Measurements from ENCODE around the gene RASA4B. TPM values are rescaled to one million over a fixed set of nuclear protein-coding genes. Genes with fewer than 3 reads are reported as not detected.

RASA4B gene
- total RNA-seq, 1 experiment from 2014 or later, result 0.84 TPM

DNA sequence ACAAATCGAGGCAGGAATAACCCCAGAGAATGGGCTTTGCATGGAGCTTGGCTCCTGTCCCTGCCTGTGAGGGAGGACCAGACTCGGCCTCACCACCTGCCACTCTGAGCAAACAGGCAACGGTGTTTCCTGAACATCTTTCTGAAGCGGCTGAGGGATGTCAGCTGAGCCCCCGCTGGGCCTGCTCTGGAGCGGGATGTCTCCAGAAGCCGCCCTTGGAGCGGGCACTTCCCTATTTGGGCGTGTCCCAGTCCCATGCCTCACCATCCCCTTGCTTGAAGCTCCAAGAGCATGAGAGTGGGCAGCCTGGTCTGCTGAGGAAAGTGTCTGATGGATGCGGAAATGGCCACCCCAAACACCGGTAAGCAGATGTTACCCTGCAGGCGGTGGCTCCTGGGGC is 63.1 kb downstream of the RASA4B start:
- DNase-seq (ENCODE audit: low read depth), result no peak

DNA sequence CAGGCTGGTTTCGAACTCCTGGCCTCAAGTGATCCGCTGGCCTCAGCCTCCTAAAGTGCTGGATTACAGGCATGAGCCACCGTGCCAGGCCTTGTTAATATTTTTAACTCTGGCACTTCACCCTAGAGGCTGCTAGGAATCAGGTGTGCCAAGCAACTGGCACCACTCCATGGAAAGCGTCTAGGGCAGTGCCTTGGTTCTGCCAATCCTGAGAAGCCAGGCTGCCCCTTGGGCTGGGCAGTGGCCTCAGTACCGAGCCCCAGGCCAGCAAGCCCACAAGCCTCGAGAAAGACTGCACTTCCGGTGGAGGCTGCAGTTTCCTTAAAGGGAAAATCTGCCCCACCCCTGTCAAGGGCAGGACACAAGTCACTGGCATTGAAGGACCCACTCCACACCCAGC is 64.3 kb downstream of the RASA4B start:
- no peak for DNase-seq (ENCODE audit: low read depth)

DNA sequence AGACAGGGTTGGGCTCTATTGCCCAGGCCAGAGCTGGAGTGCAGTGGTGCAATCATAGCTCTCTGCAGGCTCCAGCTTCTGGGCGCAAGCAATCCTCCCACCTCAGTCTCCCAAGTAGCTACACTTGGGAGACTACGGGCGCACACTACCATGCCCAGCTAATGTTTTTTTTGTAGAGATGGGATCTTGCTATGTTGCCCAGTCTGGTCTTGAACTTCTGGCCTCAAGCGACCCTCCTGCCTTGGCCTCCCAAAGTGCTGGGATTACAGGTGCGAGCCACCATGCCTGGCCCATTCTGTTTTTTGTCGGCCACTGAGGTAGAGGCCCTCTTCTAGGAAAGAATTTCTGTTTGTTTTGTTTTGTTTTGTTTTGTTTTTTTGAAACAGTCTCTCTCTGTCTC is 65.1 kb downstream of the RASA4B start:
- DNase-seq (ENCODE audit: low read depth), result no peak

DNA sequence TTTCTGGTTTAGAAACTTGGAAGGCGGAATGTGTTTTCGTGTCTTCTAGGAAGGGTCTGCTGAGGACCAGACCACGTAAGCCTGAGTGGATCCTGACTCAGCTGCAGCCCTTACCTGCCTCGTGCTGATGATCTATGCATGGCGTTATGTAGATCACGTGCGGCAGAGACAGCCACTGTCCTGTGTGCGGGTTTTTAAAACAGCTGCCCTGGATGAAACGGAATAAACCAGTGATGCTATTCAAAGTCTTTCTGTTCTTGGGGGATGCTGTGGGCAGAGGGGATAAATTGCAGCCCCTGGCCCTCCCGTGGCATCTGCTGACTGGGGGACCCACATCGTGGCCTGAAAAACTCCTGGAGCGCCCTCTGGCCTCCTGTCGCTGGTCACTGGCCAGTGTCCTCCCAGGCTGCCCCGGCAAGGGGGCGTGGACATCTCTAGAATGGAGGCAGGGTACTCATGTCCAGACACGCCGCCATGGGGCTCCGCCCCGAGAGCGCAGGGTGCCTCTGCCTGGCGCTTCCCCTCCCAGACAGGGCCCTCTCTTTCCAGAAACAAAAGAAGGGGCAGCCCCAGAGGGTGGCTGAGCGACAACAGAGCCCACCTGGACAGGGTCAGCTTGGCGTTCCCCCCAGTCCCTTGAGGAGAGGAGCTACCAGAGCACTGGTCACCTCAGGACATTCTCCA is 66.1 kb downstream of the RASA4B start:
- no peak for DNase-seq (ENCODE audit: low read depth)

DNA sequence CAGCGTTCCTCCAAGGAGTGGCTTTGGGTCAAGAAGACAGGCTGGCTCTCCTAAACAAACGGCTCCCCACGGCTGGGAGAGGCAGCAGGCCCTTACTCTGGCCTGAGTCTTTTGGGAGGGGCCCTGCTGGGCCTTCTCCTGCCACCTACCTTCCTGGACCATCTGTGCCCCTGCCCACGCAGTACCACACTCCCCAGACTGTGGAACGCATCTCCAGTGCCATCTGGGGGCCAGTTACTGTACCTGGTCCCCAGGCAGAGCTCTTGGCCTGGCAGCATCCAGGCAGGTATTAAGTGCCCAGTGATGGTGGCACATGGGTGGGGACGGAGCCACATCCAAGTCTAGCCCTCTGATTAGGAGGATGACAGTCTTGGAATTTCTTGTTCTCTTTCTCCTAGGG is 67.3 kb downstream of the RASA4B start:
- DNase-seq (ENCODE audit: low read depth), result peak; percentile 40

DNA sequence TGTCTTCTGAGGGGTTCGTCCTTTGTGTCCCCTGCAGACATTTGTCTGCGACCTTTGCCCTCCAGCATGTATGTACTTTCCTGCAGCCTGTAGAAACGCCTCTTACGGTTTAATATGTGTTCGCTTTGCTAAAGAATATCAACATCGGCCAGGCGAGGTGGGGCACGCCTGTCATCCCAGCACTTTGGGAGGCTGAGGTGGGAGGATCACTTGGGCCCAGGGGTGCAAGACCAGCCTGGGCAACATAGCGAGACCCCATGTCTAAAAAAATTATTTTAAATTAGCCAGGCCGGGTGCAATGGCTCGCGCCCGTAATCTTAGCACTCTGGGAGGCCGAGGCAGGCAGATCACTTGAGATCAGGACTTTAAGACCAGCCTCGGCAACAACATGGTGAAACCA is 68.4 kb downstream of the RASA4B start:
- no peak for DNase-seq (ENCODE audit: low read depth)

DNA sequence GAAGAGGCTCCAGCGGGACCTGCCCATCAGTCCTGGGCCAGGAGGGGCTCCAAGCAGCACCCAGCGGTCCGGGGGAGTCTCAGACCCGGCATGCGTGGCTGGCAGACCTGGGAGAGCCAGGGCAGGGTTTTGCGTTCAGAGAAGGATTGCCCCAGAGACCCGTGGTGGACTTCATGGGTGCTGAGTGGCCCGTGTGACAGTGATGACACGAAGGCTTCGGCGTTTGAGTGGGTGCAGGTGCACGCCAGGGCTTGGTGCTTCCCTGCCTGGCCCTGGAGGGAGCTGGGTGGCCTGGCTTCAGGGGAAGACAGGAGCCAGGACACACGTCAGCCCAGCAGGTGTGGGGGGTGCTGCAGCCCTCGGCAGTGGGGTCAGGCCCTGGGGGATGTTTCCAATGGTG is 70.3 kb downstream of the RASA4B start:
- no peak for DNase-seq (ENCODE audit: low read depth)

DNA sequence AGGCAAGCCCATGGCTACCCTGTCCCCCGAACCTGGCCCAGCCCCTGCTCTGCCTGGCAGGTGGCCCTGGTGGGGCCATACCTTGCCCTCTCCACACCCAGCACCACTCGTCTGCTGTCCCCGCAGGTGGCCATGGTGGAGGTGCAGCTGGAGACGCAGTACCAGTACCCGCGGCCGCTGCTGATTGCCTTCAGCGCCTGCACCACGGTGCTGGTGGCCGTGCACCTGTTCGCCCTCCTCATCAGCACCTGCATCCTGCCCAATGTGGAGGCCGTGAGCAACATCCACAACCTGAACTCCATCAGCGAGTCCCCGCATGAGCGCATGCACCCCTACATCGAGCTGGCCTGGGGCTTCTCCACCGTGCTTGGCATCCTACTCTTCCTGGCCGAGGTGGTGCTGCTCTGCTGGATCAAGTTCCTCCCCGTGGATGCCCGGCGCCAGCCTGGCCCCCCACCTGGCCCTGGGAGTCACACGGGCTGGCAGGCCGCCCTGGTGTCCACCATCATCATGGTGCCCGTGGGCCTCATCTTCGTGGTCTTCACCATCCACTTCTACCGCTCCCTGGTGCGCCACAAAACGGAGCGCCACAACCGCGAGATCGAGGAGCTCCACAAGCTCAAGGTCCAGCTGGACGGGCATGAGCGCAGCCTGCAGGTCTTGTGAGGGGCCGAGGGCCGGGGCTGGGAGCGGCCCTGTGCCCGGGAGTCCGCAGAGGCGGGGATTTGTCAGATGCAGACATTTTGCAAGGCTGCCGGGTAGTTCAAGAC is 71.0 kb downstream of the RASA4B start:
- DNase-seq (ENCODE audit: low read depth), result no peak

DNA sequence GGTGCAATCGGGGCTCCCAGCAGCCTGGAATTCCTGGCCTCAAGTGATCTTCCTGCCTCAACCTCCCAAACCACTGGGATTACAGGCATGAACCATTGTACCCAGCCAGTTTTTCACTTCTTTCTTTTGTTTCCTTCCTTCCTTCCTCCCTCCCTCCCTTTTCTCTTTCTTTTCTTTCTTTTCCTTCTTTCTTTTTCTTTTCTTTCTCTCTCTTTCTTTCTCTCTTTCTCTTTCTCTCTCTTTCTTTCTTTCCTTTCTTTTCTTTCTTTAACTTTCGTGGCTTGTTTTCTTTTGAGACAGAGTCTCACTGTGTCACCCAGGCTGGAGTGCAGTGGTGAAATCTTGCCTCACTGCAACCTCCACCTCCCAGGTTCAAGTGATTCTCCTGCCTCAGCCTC is 71.9 kb downstream of the RASA4B start:
- no peak for DNase-seq (ENCODE audit: low read depth)

DNA sequence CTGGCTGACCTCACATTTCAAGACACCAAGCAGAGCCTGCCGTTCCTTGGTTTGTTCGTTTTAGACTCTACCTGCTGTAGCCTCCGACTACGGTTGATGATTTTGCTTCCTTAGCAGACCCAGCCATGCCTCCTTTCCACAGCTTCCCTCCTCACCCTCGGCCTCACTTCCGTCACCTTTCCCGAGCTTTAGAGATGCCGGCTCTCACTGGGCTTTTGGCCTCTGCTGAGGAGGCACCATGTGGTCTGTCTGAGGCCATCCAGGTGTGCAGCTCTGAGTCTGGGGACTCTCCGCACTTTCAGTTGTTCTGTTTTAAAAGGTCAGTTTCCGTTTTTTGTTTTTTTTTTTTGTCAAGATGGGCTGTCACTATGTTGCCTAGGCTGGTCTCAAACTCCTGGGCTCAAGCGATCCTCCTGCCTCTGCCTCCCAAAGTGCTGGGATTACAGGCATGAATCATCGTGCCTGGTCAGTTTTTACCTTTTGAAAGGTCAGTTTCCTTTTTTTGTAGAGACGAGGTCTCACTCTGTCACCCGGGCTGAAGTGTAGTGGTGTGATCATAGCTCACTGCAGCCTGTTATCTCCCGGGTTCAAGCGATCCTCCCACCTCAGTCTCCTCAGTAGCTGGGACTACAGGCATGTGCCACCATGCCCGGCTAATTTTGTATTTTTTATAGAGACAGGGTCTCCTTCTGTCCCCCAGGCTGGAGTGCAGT is 72.5 kb downstream of the RASA4B start:
- DNase-seq (ENCODE audit: low read depth), result no peak

DNA sequence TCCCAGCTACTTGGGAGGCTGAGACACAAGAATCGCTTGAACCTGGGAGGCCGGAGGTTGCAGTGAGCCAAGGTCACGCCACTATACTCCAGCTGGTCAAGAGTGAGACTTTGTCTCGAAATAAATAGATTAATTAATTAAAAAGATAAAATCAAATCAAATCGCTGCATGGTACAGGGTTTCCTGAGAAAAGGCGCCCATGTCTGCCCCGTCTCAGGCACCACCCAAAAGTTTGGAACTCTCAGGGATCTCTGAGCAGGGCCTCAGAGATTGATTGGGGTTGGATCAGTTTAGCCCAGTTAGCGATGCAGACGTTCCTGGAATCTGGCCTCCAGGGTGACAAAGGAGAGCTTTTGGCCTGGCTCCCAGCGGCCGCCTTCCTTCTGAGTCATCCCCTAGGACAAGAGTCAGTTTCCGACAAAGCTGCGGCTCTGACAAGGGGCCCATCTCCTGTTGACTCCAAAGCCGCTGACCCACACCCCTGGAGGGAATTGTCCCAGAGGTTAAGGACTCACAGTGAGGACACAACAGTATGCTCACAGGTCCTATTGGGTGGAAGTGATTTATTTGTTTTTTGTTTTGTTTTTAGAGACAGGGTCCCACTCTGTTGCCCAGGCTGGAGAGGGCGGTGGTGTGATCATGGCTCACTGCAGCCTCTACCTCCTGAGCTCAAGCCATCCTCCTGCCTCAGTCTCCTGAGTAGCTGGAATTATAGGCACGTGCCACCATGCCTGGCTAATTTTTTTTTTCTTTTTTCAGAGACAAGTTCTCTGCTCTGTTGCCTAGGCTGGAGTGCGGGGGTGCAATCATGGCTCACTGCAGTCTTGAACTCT is 77.4 kb downstream of the RASA4B start:
- DNase-seq (ENCODE audit: low read depth), result peak; percentile 96

DNA sequence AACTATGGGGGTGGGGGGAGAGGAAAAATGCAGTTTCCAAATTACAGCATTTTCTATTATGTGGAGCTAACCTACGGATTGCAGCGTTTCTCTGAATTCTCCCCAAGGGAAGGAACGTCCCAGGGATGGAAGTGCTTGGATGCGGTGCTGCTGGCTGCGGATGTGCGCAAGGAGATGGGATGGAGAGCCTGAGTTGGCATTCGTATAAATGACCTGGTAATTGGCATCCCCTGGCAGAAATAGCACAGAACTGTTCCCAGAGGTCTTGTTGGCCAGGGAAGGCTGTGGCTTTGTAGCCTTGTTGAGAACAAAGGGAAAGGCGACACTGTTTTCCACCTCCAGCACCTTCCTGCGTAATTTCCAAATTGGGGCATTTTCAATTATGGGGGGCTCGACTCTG is 81.5 kb downstream of the RASA4B start:
- DNase-seq (ENCODE audit: low read depth), result no peak

DNA sequence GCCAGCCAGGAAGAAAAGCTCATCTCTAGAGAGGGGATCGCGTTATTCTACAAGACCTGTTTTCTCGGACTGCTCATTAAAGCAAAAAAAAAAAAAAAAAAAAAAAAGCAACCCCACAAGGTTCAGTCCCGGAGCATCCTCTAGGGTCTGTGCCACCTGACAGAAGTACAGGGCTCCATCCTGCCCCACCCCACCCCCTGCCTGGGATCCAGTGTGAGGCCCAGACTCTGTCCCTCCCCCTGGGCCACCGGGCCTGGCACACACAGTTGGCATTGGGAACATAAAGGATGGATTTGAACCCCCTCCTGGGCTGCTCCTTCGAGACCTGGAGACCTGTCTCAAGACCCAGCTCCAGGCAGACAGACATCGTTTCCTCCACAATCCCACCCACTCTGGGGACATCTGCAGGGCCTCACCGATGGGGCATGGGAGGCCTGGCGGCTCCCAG is 83.5 kb downstream of the RASA4B start:
- no peak for DNase-seq (ENCODE audit: low read depth)

DNA sequence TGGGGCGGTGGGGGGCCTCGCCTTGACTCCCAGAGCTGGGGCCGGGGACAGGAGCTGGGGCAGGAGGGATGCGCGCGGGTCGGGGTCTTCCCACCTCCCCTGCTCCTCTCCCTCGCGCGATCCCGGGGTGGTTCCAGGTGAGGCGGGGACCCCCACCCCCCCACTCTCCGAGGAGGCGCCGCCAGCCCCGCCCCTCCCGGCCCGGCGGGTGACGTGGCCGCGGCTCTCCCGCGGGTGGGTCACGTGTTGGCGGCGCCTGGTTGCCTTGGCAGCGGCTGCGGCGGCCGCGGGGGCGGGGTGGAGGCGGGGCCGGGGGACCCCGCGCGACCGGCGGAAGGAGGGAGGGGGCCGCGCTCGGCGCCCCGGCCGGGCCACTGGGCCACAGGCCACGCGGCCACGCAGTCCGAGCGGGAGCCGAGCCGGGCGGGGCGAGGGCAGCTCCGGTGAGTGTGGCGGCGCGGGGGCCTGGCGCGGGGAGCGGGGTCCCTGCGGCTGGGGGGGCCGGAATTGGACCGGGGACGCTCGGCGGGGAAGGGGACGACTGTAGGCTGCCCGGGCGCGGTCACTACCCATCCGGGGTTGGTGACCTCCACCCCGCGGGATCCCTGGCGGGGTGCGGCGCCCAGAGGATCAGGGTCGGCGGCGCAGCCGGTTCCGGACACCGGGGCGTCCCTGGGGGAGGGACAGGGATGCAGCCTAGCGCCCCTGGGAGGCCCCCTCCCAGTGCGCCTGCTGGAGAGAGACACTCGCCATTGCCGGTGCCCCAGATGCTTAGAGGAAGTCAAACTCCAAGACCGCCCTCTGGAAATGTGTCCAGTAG is 84.1 kb downstream of the RASA4B start, which contains the start of gene ORAI2:
TSS of gene ORAI2 (plus strand) at position 357 of the 820 bp plus-strand sequence. CDS start 5,382 bp downstream, outside the sequence.
- DNase-seq (ENCODE audit: low read depth), result peak; percentile 71

Other genes with a start within 250 kb of the RASA4B start
- 0.44 and 5.1 TPM in 2 replicates for gene SH2B2, start 230.9 kb downstream of the RASA4B start, total RNA-seq (2014; rRNA removed; shearing (Covaris generic))
- not detected in 2 replicates for gene SPDYE6, start 161.3 kb downstream of the RASA4B start, total RNA-seq (2014; rRNA removed; shearing (Covaris generic))
- gene PRKRIP1, start 121.4 kb downstream of the RASA4B start, total RNA-seq (2014; rRNA removed; shearing (Covaris generic)), result 14.9 and 21.2 TPM in 2 replicates
- gene ORAI2, start 84.2 kb downstream of the RASA4B start, total RNA-seq (2014; rRNA removed; shearing (Covaris generic)), result 52.4 and 67.0 TPM in 2 replicates
- gene ALKBH4, start 52.9 kb downstream of the RASA4B start, total RNA-seq (2014; rRNA removed; shearing (Covaris generic)), result 41.2 and 50.7 TPM in 2 replicates
- gene LRWD1, start 52.8 kb downstream of the RASA4B start, total RNA-seq (2014; rRNA removed; shearing (Covaris generic)), result 27.3 and 27.4 TPM in 2 replicates
- gene POLR2J, start 38.9 kb downstream of the RASA4B start, total RNA-seq (2014; rRNA removed; shearing (Covaris generic)), result 59.8 and 81.8 TPM in 2 replicates
- gene UPK3BL2, start 25.9 kb upstream of the RASA4B start, total RNA-seq (2014; rRNA removed; shearing (Covaris generic)), result 0.34 TPM in 1 of 2 replicates, not detected in the other
- gene SPDYE2, start 33.4 kb upstream of the RASA4B start, total RNA-seq (2014; rRNA removed; shearing (Covaris generic)), result not detected in 2 replicates
- 7.9 and 14.8 TPM in 2 replicates for gene POLR2J3, start 54.8 kb upstream of the RASA4B start, total RNA-seq (2014; rRNA removed; shearing (Covaris generic))
- 5.4 and 9.0 TPM in 2 replicates for gene RASA4, start 99.0 kb upstream of the RASA4B start, total RNA-seq (2014; rRNA removed; shearing (Covaris generic))
- gene UPK3BL1, start 125.0 kb upstream of the RASA4B start, total RNA-seq (2014; rRNA removed; shearing (Covaris generic)), result 4.0 and 6.2 TPM in 2 replicates
- not detected in 2 replicates for gene SPDYE2B, start 132.5 kb upstream of the RASA4B start, total RNA-seq (2014; rRNA removed; shearing (Covaris generic))
- 0.71 TPM in 1 of 2 replicates, not detected in the other for gene POLR2J2, start 153.9 kb upstream of the RASA4B start, total RNA-seq (2014; rRNA removed; shearing (Covaris generic))
- gene FAM185A, start 231.2 kb upstream of the RASA4B start, total RNA-seq (2014; rRNA removed; shearing (Covaris generic)), result 4.6 and 8.3 TPM in 2 replicates

Measured in M059J (cell line).